HG03354 (cell line): Measurements from ENCODE around the gene UCN2.
"Not testable (repeated sequence)": the region's sequence is repeated elsewhere in the genome, so short reads cannot be mapped to it uniquely, and the experiment has no call there.

Experiments used
- ATAC-seq: cut with Tn5 transposase; IDR thresholded peaks from one replicate; pipeline ENCODE4 v1.9.1; 2021; ENCODE audit warnings: mild to moderate bottlenecking; ENCODE audit not compliant: unreplicated experiment, poor library complexity, severe bottlenecking

The UCN2 gene

DNA sequence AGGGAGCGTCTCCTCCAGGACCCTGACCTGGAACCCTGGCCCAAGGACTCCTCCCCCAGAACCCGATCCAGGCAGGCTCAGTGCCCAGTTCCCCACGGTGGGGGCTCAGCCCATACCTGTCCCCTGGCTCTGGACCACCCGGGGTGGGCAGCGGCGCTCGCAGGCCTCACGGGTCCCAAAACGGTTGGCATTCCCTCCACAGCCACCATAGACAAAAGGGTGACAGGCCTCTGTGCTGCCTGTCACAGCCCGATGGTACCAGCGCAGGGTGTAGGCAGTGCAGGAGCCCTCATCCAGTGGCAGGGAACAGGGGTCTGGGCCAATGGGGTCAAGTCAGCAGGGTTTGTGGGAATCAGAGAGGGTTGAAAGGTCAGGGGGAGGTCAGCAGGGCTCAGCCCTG lies 1.1 kb upstream of the UCN2 start:
- no peak for ATAC-seq

DNA sequence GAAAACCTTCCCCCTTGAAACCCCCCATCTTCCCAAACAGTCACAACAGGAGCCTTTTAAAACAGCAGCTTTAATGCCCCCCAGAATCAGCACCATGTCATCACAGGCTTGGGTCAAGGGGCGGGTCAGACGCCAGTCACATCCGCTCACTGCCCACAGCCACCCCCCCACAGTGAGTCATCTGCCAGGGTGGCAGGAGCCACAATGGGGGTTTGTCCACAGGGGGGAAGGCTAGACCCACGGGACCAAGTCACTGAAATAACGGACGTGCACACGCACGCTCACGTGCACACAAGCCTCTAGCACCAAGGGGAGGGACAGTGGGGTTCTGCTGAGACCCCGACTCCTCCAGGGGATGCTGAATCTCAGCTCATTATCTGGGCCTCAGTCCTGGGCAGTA lies 441 bp upstream of the UCN2 start:
- no peak for ATAC-seq

DNA sequence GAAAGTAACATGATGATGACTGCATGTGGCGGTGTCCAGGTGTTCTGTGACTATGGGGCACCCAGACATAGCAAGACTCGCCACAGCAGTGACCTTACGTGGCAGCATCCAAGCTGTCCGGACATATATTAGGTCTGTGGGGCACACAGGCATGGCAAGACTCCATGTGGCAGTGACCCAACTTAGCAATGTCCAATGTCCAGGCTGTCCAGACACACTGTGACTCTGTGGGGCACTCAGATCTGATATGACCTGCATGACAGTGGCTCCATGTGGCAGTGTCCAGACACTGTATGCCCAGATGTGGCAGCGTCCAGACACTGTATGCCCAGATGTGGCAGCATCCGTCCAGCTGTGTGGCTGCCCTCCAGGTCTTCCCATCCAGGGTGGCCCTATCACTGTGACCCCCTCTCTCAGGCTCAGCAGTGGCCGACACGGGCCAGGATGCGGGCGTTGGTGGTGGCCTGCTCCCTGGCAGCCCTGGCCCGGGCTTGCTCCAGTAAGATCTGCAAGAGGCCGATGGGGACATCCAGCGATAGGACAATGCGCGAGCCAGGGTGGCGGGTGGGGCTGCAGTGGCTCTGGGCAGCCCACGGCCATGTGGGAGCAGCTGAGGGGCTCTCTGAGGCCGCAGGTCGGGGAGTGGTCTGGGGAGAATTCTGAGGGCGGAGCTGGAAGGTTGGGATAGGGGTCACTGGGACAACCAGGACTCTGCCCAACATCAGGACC lies 1.1 kb downstream of the UCN2 start:
- no peak for ATAC-seq

DNA sequence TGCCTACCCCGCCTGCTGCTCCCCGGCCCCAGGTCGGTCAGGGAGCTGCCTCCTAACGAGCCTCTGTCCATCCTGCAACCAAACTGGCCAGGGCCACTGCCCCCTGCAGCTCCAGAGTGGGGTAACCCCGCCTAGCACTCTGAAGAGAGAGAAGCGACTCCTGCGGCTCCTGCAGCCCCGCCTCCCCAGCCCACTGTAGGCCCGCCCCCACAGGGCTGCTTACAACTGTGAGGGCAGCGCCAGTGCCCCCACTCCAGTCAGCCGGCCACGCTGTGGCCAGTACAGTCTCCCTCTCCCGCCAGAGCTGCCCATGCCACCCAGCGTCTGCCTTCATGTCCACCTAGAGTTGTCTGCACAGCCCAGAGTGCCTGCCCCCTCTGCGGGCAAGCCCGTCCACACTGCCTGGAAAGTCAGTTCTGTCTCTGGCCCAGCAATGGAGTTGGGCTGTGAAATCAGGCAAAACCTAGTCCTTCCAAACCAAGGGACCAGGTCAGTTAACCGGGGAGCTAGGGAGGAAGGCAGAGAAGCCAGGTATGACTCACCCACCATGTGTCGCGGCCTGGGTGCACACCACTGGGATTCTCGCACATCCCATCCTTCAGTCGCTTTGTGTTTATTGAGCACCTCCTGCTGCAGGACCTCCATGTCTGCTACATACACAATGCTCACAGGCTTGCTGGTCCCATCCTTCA lies 2.4 kb downstream of the UCN2 start:
- ATAC-seq: no peak

DNA sequence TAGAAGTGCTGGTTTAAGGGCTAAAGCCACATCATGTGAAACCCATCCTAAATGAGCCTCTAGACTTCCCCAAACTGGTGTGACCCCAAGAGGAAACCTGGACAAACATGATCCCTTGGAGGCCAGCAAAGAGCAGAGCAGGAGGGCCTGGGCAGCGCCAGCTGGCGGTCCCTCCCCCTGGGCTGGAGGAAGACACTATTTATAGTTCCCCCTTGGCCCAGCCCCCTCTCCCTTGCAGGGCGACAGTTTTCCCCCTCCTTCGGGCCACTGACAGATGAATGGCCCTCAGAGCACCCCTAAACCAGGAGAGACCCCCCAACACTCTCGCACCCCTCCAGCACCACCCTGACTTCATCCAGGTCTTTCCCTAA lies 2.9 kb downstream of the UCN2 start:
- no peak for ATAC-seq

DNA sequence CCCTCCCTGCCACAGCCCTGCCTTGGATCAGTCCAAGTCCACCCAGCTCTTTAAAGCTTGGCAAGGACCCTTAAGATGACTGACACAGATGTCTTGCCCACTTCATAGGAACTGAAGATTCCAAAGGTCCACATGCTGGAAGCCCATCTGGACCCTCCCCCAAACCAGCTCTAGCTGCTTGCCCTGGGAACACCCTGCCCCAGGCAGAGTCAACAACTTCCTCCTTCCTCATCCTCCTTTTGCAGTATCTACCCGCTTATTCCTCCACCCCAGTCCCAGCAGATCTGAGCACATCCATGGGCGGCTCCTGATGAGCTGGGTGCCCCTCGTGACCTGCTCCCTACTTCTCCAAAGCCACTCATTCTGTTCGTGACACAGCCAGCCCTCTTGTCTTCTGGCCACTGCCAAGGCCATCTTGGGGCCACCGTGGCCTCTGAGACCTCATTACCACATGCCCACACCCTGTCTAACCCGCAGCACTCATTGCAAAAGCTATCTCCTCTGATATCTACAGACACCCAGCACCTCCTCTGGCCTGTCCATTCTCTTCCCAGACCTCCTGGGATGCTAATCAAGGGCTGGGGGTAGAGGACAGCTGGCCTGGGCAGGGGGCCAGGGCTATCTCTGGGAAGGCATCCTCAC lies 5.0 kb downstream of the UCN2 start:
- ATAC-seq: no peak

DNA sequence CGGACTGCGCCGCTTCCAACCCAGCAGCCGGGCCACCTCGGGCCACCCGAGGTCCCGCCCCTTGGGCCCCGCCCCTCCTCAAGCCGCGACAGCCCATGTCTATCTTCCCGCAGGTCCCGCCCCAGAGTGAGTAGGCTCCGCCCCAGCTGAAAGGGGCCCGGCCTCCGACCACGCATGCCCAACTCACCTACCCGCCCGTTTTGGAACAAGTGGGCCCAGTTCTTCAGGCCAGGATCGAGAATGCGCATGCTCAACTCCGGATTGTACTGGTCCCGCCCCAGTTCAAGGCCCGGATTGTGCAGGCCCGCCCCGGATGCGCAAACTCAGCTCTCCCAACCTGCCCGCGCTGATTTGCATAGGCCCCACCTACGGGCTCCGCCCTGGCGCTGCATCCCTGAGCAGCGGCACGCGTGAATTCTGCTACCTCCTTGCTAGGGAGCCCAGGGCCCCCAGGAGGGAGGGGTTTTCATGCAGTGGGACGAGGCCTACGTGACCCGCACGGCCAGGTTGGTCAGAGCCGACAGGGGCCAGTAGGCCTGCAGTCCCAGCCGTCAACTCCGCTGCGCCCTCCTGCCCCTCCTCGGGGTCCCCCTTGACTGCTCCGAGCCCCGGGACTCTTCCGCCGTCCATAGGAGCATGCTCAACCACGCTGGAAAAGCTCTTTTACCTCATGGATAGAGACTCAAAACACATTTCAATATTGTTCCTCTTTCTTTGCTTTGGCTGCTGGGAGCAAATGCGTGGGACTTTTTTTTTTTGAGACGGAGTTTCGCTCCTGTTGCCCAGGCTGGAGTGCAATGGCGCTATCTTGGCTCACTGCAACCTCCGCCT lies 6.6 kb downstream of the UCN2 start, which contains the start of gene PFKFB4:
Gene PFKFB4, minus strand, starts transcription at position 8 of the 831 bp plus-strand sequence. CDS start 26 bp downstream, outside the sequence.
- peak; percentile 88 for ATAC-seq

DNA sequence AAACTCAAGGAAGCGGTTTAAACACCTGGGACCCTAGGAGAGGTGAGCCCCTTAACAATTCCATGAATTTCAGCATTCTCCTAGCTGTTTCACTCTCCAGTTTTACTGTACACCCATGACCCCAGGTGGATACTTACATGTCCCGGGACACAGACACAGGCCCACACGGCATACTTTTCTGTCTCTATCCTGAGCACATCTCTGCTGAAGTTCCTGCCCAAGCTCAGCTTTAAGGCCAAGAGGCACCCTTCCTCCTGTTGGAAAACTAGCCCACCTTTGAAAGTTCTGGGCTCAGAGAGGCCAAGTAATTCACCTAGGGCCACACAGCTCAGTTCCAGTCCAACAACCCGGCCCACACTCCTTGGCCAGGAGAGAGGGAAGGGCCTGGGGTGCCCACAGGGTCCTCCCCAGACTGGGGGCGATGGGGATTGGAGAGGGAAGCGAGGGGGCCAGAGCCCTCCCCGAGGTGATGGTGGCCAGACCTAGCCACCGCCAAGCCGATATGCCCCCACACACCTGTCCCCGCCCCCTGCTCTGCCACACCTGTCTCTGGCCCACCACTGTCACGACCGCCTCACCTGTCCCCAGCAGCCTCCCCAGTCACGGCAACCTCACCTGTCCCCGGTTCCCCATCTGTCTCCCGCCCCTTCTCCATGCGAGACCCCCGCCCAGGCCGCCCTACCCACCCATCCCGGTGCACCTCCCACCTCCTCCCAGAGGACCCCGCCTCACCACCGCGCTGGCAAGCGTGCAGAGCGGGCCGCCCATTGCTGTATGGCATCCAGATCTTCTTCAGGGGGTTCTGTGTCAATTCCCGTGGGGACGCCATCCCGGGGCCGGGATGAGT lies 7.4 kb downstream of the UCN2 start:
- ATAC-seq: no peak

DNA sequence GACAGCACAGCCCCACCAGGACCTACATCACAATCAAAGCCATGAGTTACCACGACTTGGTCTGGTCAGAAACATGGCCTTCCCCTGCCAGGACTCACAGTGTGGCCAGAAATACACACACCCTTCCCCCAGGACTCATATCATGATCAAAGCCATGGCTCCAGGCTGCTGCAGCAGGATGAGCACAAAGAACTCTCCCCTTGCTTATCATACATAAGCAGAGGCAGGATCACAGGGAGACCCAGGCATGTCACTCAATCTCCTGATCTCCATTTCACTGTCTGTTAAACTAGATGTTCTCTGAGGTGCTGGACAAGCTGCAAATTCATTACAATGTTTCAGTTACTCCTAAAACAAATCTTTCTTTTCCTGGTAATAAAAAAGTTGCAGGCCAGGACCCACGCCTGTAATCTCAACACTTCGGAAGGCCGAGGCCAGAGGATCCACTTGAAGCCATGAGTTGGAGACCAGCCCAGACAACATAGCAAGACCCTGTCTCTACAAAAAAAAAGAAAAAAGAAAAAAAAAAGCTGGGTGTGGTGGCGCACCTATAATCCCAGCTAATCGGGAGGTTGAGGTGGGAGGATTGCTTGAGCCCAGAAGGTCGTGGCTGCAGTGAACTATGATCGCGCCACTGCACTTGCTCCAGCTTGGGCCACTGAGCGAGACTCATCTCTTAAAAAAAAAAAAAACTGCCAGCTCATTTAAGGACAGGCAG lies 8.2 kb downstream of the UCN2 start:
- no peak for ATAC-seq

DNA sequence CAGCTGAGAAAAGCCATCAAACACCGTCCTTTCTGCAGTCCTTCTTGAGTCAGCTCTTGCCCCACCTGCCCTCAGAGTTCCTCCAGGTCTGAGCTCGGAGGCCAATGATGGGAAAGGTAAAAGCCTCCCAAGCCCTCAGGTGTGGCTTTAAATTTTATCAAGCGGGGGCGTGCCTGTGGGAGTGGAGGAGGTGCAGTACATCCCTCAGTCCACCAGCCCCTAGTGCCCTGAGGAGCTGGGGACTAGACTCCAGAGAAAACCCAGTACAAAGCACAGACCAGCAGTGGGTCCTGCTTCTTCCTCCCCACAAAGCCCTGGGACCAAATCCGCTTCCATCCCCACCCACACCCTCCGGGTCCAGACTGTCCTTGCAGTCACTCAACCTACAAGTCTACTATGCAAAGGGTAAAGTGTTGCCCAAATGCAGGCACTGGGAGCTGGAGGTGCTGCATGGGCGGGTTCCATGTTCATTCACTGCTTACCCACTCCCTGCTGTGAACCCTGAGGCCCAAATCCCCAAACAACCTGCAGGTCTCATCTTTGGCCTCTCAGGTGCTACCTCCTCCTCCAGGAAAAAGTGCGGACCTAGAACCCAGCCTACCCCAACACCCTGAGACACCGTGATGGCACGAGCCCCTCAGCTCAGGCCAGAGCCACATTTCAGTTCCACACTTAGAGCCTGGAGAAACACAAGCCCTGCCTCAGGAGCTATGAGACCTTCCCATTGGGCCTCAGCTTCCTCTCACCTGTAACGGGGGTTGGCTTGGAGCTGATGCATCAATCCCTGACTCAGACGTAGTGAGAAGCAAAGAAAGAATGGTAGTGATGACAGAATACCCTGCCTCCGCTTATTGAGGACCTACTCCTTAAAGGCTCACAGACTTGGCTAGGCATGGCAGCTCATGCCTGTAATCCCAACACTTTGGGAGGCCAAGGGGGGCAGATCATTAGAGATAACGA lies 9.4 kb downstream of the UCN2 start:
- no peak for ATAC-seq

DNA sequence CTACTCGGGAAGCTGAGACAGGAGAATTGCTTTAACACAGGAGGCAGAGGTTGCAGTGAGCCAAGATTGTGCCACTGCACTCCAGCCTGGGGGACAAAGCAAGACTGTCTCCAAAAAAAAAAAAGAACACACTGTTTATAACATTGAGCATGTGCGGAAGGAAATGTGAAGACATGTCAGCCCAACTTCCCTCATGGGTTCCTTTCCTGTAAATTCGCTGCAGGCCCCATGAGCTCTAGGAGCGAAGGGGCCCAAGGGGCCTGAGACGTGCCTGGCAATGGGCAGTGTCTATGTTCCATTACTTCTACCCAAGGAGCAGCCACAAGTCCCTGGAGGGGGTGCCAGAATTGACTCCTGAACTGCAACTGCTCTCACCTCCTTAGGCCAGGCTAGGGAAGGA lies 10.2 kb downstream of the UCN2 start:
- ATAC-seq: no peak

DNA sequence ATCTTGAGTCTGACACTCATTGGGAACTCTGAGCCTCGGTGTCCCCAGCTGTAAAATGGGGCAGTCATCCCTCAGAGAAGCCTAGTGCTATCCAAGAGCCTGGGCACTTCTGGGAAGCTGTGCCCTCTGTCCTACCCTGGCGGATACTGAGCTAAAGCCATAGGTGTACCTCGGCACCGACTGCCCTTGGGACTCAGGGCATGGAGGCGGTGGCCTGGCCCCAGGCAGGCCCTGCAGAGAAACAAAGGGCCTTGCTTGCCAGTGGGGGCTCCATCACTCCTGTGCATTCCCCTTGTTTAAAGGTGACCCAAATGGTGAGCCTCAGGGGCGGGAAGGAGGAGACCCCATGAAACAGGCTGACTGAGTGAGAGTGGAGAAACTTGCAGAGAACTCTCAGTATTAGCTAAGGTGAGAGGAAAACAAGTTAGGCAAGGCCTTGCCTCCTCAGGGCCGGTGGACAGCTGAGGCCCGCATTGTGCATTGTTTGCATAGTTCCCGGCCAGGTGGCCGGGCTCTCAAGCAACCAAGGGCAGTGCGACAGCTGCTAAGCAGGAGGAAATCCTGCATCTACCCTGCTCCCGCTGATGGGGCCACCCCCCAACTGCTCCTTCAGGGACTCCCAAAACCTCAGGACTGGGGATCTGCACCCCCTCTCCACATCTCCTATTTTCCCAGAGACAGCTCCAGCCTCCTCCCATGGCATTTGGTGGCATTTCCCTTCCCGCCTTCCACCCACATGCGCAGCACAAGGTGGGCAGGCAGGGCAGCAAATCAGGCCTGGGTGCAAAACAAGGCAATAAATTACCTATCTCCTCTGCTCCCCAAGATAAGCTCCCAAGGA lies 11.2 kb downstream of the UCN2 start:
- no peak for ATAC-seq

DNA sequence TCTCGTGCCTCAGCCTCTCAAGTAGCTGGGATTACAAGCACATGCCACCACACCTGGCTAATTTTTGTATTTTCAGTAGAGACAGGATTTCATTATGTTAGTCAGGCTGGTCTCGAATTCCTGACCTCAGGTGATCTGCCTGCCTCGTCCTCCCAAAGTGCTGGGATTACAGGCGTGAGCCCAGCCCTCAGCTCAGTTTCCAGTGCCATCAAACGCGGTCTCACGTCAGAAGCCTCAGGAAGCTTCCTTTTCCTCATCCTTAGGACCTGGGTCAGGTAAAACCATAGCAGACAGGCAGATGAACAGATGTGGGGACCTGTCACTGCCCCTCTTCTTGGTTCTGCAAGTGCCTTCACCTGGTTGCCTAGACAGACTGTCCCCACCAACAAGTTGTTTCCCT lies 11.9 kb downstream of the UCN2 start:
- not testable (repeated sequence) for ATAC-seq

DNA sequence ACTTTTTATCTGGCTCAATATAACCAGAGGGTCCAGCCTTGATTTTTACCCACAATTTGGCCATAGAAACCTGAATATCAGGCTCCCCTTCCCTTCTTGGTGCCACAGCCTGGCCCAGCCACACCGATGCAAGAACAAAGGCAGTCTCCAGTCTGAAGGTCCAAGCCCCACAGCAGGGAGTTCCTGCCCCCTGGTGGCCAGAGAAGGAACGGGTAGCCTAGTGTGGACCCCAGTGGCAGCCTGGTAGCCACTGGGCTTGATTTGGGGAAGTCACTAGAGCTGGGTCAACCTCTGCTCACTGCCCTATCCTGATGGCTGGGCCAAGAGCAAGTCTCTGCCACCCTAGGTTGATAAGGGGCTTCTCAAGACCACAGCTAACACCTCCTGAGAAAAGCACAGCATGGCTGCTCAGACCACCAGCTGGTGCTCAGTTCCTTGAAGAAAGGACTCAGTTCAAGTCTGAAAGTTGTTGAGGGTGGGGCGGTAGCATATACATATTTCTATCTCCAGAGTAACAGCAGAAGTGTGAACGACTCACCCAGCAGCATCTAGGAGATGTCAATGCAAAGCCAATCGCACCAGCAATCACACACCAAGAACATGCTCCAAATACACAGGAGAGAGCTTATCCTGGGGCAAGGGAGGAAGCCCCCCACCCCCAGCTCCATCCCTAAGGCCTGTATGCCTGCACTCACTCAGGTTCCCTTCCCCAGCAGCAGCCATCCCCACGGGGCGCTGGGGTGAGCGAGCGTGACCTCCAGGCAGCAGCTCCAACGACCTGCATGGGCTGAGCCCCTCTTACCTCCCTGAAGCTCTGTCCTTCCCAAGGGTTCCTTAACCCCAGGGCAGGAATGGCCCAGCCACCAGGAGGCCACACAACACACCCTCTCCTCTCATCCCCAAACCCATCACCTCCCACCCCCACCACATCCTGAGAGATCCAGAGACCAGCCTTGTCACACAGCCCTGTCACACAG lies 14.6 kb downstream of the UCN2 start:
- ATAC-seq: peak; percentile 79

DNA sequence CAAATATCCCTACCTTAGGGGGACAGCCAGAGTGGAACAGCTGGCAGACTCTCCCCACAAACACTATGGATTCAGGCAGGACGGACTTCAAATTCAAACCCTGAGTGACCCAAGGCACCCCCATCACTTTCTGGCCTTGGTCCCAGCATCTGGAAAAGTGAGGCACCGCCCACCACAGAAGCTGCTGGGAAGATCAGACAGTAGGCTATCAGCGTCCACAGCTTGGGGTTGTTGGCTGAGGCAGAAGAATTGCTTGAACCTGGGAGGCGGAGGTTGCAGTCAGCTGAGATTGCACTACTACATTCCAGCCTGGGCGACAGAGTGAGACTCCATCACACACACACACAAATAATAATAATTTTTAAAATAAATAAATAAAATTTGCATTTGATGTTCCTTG lies 15.5 kb downstream of the UCN2 start:
- ATAC-seq: no peak
